Measurements from ENCODE around the gene CENPB.

- no peak for TF ChIP-seq CREB1 (IDR thresholded peaks at IDR 0.05; ENCODE audit: low read depth)
- TF ChIP-seq RAD21 (IDR thresholded peaks at IDR 0.05; ENCODE audit: low read depth): no peak
- no peak for TF ChIP-seq YY1 (IDR thresholded peaks at IDR 0.05; ENCODE audit: low read depth)
- no peak for TF ChIP-seq EP300 (IDR thresholded peaks at IDR 0.05; ENCODE audit: borderline replicate concordance)
- TF ChIP-seq REST (IDR thresholded peaks at IDR 0.05; ENCODE audit: low read depth): no peak
- no peak for TF ChIP-seq TEAD4 (IDR thresholded peaks at IDR 0.05)
- no peak for TF ChIP-seq TAF1 (IDR thresholded peaks at IDR 0.05; ENCODE audit: low read depth)
Measured at GRCh38 chr20:3797226-3797545, 10.6 kb upstream of the CENPB start.
